Stimulated activated naive CD8-positive, alpha-beta T cell treated with anti-CD3 and anti-CD28 coated beads, Interleukin-15, Interleukin-2, amounts not matched to agents 100 ng/mL and 50 ng/mL, for 24 hours (primary cell): ENCODE measurements around the gene MRFAP1L1.

Source experiments
- H3K27ac Mint-ChIP-seq: one replicate; pipeline ENCODE4 v1.8.0; 2021; ENCODE audit warnings: mild to moderate bottlenecking, mixed read lengths
- H3K27me3 Mint-ChIP-seq: one replicate; pipeline ENCODE4 v1.8.0; 2021; ENCODE audit warnings: mixed read lengths
- H3K36me3 Mint-ChIP-seq: one replicate; pipeline ENCODE4 v1.8.0; 2021; ENCODE audit warnings: low read depth, mixed read lengths
- H3K4me1 Mint-ChIP-seq: one replicate; pipeline ENCODE4 v1.8.0; 2021; ENCODE audit warnings: low read depth, mixed read lengths
- H3K4me3 Mint-ChIP-seq: one replicate; pipeline ENCODE4 v1.8.0; 2021; ENCODE audit warnings: mild to moderate bottlenecking, mixed read lengths
- H3K9me3 Mint-ChIP-seq: one replicate; pipeline ENCODE4 v1.8.0; 2021; ENCODE audit warnings: mixed read lengths

MRFAP1L1 gene

DNA sequence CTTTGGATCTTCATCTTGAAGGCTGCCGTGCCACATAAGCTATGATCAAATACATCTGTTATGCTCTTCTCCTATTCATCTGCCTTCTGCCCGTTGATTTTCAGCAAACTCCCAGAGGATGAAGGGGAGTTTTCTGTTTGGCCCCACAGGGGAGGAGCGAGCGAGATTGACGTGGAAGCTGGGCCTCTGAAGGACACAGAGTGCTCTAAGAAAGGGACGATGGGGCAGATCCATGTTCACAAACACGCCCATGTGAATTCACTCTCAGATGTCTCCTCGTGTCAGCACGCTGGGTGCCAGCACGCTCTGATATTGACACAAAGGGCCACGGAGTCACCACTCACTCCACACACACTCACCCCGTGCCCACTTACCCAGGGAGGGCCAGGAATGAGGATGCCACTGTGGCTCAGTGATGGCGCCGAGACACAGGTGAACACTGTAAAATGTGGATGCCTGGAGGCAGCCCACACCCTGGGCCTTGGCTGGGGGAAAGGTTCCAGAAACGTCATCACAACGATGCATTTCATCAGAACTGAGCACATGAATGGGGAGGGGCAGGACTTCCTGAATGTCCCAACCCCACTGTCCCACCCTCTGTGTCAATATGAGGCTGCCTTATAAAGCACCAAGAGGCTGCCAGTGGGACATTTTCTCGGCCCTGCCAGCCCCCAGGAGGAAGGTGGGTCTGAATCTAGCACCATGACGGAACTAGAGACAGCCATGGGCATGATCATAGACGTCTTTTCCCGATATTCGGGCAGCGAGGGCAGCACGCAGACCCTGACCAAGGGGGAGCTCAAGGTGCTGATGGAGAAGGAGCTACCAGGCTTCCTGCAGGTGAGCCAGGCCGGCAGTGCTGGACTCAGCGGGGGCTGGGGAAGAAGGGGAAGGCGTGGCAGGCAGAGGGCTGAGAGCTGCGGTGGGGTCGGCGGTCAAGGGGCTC is 16.2 kb downstream of the MRFAP1L1 start, which contains the start of gene S100P:
TSS of gene S100P (plus strand) at position 648 of the 946 bp plus-strand sequence. CDS start at position 703, 55 bp downstream.
- H3K9me3 Mint-ChIP-seq: no peaks in the 10 kb centered on the region
- H3K4me3 Mint-ChIP-seq: peak within 1 kb of the TSS; percentile 25
- H3K36me3 Mint-ChIP-seq: peaks cover 5% of the 10 kb centered on the region
- H3K27ac Mint-ChIP-seq: peak within 1 kb of the TSS; percentile 86
- no peaks in the 10 kb centered on the region for H3K27me3 Mint-ChIP-seq
- H3K4me1 Mint-ChIP-seq: peaks cover 89% of the 10 kb centered on the region

DNA sequence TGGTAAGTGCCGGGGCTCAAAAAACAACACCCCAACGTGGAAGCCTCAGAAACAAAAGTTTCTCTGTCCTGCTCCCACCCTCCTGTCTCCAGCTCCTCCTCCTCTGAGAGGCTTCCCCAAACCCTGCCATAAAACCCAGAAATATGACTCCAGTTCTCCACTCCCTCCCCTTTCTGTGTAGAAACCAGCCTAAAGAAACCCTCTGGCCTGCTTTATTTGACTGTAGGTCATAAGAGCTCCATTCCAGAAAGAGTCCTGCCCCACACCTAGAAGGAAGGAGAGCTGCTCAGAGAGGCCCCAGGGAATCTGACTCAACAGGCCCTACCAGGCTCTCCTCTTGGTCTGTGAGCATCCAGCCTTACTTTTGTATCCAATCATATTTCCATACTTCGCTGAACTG is 16.9 kb downstream of the MRFAP1L1 start:
- Mint-ChIP-seq H3K27me3 (no peaks in the 10 kb centered on the region), H3K27ac (peak overlapping the region; percentile 70), H3K4me3 (no peak overlapping the region), H3K9me3 (no peaks in the 10 kb centered on the region), H3K36me3 (no peaks in the 10 kb centered on the region), H3K4me1 (peaks cover 90% of the 10 kb centered on the region)

DNA sequence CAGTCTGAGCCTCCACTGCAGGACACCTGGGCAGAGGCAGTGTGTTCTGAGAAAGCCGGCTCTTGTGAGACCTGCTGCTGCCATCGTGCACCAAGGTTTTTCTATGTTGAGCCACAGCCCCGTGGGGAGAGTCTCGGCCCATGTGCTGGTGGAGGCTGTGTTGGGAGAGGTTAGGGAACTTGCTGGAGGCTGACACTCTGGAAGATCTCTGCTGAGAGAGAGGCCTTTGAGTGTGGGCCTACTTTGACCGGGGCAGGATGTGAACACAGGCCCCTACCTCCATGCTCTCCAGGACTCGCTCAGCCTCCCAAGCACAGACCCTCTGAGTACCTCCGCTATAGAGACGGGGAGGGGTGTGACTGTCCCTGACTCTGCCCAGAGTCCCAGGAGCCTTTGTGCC is 17.3 kb downstream of the MRFAP1L1 start:
- peaks cover 92% of the 10 kb centered on the region for H3K4me1 Mint-ChIP-seq
- H3K4me3 Mint-ChIP-seq: no peak overlapping the region
- no peaks in the 10 kb centered on the region for H3K9me3 Mint-ChIP-seq
- no peaks in the 10 kb centered on the region for H3K27me3 Mint-ChIP-seq
- no peak overlapping the region for H3K27ac Mint-ChIP-seq
- H3K36me3 Mint-ChIP-seq: no peaks in the 10 kb centered on the region

DNA sequence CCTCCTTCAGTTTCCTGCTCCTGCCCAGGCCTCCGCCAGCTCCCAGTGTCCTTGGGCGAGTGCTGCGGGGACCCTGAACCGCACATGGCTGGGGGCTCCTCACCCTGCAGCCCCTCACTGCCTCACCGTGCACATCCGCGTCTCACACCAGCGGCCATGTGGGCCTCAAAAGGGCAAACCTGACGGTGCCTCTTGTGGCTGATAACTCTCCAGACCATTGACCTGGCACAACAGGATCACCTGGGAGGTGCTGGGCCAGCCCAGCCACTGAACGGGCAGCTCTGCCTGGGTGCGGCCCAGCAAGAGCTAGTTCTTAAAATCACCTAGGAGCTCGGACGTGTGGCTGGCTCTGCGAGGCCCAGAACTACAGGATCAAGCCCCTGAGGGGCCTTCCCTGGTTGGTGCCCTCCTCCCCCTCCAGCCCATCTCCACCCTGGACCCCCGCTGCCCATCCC is 20.1 kb downstream of the MRFAP1L1 start:
- Mint-ChIP-seq H3K27ac (peak overlapping the region; percentile 83), H3K27me3 (no peaks in the 10 kb centered on the region), H3K36me3 (no peaks in the 10 kb centered on the region), H3K4me1 (peaks cover 72% of the 10 kb centered on the region), H3K9me3 (no peaks in the 10 kb centered on the region), H3K4me3 (peak overlapping the region; percentile 69)

DNA sequence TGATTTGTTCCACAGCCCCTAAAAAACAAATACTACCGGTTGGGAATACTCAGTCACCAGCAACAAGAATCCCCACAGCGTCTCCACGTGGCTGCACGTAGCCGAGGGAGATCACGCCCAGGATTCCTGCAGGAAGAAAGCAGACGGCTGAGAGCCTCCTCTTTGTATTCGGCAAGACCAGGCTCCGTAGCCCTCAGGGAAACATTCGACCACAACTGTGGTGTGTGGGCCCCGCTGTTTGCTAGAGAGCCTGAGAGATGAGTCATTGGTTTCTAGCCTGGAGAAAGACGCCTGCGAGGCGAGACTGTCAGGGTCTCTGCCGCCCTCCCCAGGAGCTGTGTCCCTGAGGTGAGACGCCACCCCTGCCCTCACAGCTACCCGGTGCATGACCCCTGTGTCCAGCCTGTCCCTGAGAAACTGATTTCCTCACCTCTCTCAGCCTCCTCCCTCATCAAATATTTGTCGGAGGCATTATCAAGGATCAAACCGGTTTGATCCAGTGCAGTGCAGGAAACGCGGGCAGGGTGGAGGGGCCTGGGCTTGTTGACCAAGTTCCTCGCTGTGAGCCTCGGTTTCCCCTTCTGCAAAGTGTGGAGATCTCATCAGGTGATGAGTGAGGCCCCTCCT is 20.7 kb downstream of the MRFAP1L1 start:
- H3K27me3 Mint-ChIP-seq: no peaks in the 10 kb centered on the region
- H3K4me3 Mint-ChIP-seq: peak overlapping the region; percentile 69
- H3K9me3 Mint-ChIP-seq: no peaks in the 10 kb centered on the region
- H3K27ac Mint-ChIP-seq: peak overlapping the region; percentile 83
- no peaks in the 10 kb centered on the region for H3K36me3 Mint-ChIP-seq
- peaks cover 66% of the 10 kb centered on the region for H3K4me1 Mint-ChIP-seq

DNA sequence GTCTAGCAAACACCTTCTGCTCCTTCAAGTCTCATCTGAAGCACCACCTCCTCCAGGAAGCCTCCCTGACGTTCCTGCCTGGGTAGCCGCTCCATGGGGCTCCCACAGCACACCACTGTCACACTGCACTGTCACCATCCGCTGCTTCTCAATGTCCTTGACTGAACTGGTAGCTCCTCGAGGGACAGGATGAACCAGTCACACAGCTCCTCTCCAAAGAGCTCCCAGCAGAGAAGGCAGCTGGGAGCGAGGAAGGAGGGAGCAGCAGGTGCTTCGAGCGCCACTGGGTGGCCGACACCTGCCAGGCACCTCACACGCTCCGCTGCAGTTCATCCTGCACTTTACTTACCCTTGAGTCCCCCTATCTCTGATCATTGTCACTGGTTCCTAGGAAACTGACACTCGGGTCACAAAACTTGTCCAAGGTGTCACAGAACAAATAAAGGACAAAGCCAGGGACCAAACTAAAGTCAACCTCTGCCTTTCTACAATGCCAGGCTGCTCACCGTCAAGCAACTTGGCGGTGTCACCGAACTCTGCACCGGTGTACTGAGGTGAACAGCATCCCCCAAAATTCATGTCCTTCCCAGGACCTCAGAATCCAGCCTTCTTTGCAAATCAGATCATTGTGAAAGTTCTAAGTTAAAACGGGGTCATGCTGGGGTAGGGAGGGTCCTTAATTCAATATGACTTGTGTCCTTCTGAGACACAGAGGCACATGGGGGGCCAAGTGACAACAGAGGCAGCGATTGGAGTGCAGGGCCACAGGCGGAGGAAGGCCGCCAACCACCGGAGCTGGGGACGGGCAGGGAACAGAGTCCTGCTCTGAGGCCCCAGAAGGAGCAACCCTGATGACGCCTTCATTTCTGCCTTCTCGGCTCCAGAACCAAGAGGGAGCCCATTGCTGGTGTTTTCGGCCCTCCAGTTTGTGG is 21.5 kb downstream of the MRFAP1L1 start:
- no peaks in the 10 kb centered on the region for H3K36me3 Mint-ChIP-seq
- no peaks in the 10 kb centered on the region for H3K9me3 Mint-ChIP-seq
- H3K27me3 Mint-ChIP-seq: no peaks in the 10 kb centered on the region
- peak overlapping the region; percentile 83 for H3K27ac Mint-ChIP-seq
- H3K4me3 Mint-ChIP-seq: peak overlapping the region; percentile 69
- peaks cover 59% of the 10 kb centered on the region for H3K4me1 Mint-ChIP-seq

DNA sequence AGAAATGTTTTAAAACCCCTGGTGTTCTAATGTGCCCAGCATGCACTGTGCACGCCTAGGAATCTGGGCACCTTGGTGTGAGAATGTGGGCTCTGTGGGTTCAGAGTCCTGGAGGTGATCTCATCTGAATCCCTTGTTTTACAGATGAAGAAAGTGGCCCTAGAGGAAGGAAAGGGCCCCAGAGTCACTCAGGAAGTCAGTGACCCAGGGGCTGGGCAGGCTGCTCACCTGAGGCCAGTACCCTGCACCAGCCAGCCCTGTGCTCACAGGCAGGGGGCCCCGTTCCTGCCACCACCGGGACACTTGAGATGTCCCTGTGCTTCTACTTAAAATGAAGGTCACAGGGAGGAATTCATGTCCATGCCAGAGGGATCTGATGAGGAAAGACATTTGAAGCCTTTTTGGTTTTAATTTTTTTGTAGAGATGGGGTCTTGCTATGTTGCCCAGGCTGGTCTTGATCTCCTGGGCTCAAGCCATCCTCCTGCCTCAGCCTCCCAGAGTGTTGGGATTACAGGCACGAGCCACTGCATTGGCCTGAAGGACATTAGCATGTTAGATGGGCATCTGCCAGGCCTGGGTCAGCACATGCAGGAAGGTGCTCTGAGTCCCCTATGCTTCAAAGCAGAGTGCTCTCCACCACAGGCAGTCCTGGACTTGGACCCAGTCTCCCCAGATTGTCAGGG is 23.4 kb downstream of the MRFAP1L1 start:
- Mint-ChIP-seq H3K27me3 (no peaks in the 10 kb centered on the region), H3K4me3 (no peak overlapping the region), H3K9me3 (no peaks in the 10 kb centered on the region), H3K4me1 (peaks cover 46% of the 10 kb centered on the region), H3K27ac (no peak overlapping the region), H3K36me3 (no peaks in the 10 kb centered on the region)

DNA sequence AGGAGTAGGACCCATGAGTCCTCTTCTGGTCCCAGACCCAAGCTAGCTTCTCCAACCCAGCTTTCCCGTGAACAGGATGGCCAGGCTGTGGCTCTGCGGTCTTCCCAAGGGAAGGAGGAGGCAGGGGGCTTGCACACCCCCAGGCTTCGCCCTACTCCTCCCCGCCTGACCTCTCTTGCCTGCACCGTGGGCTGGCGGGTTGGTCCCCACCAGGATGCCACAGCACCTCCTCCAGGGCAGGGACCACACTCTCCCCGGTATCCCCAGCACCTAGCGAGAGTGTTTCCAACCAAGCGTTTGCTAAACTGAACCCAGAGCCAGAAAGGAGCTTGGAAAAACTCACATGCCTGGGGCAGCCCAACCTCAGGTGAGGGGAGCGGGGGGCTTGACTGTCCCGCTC is 25.0 kb downstream of the MRFAP1L1 start:
- Mint-ChIP-seq H3K27ac (no peak overlapping the region), H3K4me1 (peaks cover 30% of the 10 kb centered on the region), H3K36me3 (peaks cover 15% of the 10 kb centered on the region), H3K4me3 (no peak overlapping the region), H3K27me3 (no peaks in the 10 kb centered on the region), H3K9me3 (peaks cover 4% of the 10 kb centered on the region)

DNA sequence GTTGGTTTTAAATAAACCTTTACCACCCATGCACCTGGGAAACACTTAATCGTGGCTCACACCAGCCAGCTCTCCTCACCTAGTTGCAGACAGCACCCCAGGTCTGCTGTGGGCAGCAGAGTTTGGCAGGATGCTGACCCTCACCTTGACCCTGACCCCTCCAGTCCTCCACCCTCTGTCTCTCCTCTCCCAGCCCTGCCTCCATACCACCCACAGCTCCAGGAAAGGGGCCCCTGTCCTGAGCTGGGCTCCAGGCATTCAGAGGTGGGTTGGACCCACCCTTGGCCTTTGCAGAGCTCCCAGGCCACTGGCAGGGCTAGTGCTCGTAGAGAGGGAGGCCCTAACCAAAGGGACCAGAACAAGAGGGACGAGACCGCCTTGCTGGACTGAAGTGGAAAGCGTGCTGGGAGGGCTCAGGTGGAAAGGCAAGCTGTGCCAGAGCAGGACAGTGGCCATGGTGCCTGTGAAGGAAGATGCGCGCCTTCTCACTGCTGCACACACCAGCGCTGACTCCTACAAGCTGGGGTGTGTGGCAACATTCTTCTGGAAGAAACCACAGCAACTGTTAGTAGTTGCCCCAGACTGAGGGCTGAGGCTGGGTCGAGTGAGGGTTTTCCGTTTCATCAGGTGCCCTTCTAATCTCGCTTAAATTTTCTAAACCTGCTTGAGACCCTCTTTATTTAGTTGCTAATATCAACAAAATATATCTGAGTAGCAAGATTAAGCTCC is 26.6 kb downstream of the MRFAP1L1 start:
- Mint-ChIP-seq H3K4me1 (peaks cover 23% of the 10 kb centered on the region), H3K4me3 (no peak overlapping the region), H3K27me3 (no peaks in the 10 kb centered on the region), H3K9me3 (peaks cover 4% of the 10 kb centered on the region), H3K27ac (no peak overlapping the region), H3K36me3 (peaks cover 28% of the 10 kb centered on the region)

DNA sequence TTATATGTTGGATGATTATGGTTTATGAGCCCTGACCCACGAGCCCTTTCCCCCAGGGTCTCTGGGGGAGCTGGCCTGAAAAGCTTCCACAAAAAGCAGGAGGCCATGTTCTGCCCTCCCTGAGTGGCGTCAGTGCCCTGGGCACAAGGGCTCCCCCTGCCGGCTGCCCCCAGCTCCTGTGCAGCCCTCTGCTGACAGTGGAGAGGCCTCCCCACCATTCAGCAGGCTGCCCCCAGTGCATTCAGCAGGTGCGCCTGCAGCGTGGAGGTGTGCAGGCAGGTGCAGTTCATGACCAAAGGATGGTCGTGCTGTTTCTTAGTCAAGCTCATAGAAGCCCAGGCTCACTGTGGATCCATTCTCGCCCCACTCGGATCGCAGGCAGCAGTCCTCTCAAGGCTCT is 28.5 kb downstream of the MRFAP1L1 start:
- peaks cover 30% of the 10 kb centered on the region for H3K4me1 Mint-ChIP-seq
- no peak overlapping the region for H3K27ac Mint-ChIP-seq
- H3K36me3 Mint-ChIP-seq: peaks cover 45% of the 10 kb centered on the region
- peaks cover 4% of the 10 kb centered on the region for H3K9me3 Mint-ChIP-seq
- H3K27me3 Mint-ChIP-seq: no peaks in the 10 kb centered on the region
- H3K4me3 Mint-ChIP-seq: no peak overlapping the region

DNA sequence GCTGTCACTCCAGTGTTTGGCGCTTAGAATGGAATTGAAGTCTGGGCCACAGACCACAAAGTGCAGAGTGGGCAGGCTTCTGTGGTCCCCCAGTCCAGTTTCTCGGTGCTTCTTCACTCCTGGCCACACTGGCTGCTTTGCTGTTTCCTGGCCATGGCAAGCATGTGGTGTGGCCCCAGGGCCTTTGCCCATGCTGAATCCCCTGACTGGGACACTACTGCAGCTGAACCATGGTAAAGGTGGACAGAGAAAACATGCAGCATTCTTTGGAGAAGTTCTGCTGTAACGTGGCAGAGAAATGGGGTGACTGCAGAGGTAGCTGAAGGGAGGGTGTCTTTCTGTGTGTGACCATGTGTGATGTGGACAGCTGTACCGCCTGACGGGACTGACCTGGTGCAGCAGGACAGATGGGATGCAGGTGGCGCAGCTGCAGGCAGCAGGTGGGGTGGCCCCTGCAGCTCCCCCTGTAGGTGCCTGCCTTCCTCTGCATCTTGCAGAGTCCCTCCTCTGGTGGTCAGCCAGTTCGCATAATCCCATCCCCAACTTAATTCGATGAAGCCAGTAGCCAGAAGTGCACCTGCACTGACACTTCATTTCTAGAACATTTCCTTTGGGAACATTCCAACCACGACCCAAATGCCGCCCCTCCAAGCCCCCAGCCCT is 29.2 kb downstream of the MRFAP1L1 start:
- Mint-ChIP-seq H3K27me3 (no peaks in the 10 kb centered on the region), H3K4me3 (no peak overlapping the region), H3K9me3 (peaks cover 4% of the 10 kb centered on the region), H3K4me1 (peaks cover 34% of the 10 kb centered on the region), H3K27ac (no peak overlapping the region), H3K36me3 (peaks cover 52% of the 10 kb centered on the region)

DNA sequence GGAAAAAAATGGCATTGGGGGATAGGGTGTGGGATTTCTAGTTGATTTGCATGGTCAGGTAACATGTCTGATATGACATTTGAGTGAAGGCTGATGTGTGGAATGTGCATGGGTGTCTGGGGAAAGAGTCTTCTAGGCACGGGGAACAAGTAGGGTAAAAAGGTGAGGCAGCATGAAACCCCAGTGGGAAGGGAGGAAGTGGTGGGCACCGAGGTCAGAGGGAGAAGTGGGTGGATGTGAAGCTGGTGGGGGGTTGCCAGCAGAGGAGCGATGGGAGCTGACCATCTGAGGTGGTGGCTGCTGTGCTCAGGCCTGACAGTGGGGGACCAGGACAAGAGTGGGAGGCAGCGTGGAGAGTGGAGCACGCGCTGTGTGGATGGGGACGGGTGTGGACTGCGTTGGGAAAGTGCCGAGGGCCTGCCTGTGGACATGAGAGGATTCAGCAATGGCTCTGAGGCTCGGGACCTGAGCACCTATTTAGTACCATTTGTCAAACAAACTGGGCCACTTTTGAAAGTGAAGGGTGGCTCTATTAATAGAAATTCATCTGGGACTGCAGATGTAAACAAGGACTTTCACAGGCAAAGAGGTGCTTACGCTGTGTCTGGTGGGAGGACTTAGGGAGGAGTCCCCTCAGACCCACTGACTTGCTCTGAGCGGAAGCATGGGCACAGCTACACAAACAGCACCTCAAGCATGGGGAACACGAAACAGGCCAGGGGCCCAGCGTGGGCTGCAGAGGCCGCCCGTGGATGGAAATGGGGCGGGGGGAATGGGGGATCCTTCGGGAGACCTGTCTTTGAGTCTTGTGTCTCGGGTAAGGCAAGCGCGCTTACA is 32.7 kb downstream of the MRFAP1L1 start:
- H3K9me3 Mint-ChIP-seq: peaks cover 4% of the 10 kb centered on the region
- H3K4me3 Mint-ChIP-seq: peak overlapping the region; percentile 99
- H3K36me3 Mint-ChIP-seq: peaks cover 63% of the 10 kb centered on the region
- H3K4me1 Mint-ChIP-seq: peaks cover 53% of the 10 kb centered on the region
- H3K27ac Mint-ChIP-seq: peak overlapping the region; percentile 84
- no peaks in the 10 kb centered on the region for H3K27me3 Mint-ChIP-seq
